ENCODE results near the gene FOXP3. TPM values are rescaled to one million over a fixed set of nuclear protein-coding genes. Genes with fewer than 3 reads are reported as not detected.

Gene FOXP3
- total and polyA plus RNA-seq, 2 experiments from 2014 or later: 0.03 TPM; not detected in 1

DNA sequence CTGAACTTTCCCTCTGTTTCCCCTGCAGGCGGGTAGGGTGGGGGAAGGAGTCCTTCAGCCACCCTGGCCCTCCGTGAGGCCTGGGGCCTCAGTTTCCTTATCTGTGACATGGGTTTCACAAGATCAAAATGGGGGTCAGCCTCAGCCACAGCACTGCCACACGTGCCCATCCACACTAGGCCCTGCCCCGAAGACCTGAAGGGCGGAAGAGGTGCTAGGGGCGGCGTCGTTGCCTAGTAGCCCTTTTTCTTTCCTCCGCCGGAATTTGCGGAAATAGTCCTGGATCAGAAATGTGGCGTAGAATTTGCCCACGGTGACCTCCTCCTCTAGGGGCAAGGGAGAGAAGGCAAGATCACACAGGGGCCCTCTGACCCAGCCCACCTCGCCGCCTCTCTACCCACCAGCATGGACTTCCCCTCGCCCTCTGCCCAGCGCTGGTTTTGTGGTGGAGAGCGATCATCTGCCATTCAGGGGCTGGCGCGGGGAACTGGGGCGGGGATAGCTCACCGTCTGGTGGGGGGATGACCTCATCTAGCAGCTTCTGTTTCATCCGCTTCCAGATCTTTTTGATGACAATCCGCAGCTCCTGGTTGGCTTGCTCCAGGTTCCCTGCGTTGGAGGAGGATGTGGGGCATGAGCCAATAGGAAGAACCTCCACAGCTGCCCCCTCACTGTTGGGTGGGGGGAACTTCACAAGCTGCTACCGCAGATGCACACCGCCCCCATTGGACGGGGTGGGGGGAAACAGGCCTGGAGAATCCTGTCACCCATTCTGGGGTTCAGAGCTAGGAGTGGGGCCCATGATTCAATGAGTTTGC is 54.9 kb downstream of the FOXP3 start:
- WGBS (ENCODE audit: low lambda C conversion rate, missing lambda C conversion rate): 64% methylated on average over 28 of the region's 28 CpGs

DNA sequence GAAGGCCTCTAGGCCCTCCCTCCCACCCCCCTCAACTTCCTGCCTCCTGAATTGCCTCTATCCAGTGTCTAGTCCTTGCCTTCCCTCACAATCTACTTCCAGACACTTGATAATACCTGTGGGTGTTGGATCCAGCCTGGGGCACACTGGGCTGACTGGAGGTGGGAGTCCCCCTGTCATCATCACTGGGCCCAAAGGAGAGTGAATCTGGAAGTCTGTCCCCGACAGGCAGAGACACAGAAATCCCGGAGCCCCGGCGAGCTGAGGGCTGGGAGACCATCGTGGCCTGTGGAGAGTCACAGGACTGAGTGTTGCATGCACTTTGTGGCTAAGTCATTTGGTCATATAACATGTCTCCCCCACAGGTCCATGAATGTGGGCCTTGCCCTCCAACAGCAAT is 56.1 kb downstream of the FOXP3 start:
- Histone ChIP-seq H3K27me3 (no peaks in the 10 kb centered on the region), H2AFZ (no peak overlapping the region), H3K9me2 (replicated peaks; ENCODE audit: insufficient read depth) (no peaks in the 10 kb centered on the region), H3K36me3 (replicated peaks; ENCODE audit: insufficient read depth, low read depth) (no peaks in the 10 kb centered on the region), H4K20me1 (ENCODE audit: insufficient read depth, poor library complexity, severe bottlenecking) (no peaks in the 10 kb centered on the region), H3K4me1 (ENCODE audit: insufficient read depth) (no peaks in the 10 kb centered on the region), H3K27ac (no peak overlapping the region), H3K9me3 (ENCODE audit: low read depth) (no peaks in the 10 kb centered on the region), H3K4me2 (no peak overlapping the region), H3K79me2 (no peaks in the 10 kb centered on the region), H3K4me3 (no peak overlapping the region)
- TF ChIP-seq EZH2 (IDR thresholded peaks at IDR 0.05; ENCODE audit: borderline replicate concordance): no peak
- no peak for TF ChIP-seq EZH2phosphoT487 (IDR thresholded peaks at IDR 0.05; ENCODE audit: low read depth, severe bottlenecking, unreplicated experiment)
- TF ChIP-seq, protein P1, sequence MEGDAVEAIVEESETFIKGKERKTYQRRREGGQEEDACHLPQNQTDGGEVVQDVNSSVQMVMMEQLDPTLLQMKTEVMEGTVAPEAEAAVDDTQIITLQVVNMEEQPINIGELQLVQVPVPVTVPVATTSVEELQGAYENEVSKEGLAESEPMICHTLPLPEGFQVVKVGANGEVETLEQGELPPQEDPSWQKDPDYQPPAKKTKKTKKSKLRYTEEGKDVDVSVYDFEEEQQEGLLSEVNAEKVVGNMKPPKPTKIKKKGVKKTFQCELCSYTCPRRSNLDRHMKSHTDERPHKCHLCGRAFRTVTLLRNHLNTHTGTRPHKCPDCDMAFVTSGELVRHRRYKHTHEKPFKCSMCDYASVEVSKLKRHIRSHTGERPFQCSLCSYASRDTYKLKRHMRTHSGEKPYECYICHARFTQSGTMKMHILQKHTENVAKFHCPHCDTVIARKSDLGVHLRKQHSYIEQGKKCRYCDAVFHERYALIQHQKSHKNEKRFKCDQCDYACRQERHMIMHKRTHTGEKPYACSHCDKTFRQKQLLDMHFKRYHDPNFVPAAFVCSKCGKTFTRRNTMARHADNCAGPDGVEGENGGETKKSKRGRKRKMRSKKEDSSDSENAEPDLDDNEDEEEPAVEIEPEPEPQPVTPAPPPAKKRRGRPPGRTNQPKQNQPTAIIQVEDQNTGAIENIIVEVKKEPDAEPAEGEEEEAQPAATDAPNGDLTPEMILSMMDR (IDR thresholded peaks at IDR 0.05; ENCODE audit: poor library complexity): no peak
- 81% methylated on average over 5 of the region's 5 CpGs for WGBS (ENCODE audit: low lambda C conversion rate, missing lambda C conversion rate)
- DNase-seq (ENCODE audit: low spot score): no peak

More for the DNA sequence above, 54.9 kb downstream of the FOXP3 start:
- Histone ChIP-seq H3K4me3 (no peak overlapping the region), H3K36me3 (replicated peaks; ENCODE audit: insufficient read depth, low read depth) (no peaks in the 10 kb centered on the region), H3K27ac (no peak overlapping the region), H3K9me3 (ENCODE audit: low read depth) (no peaks in the 10 kb centered on the region), H3K9me2 (replicated peaks; ENCODE audit: insufficient read depth) (no peaks in the 10 kb centered on the region), H2AFZ (no peak overlapping the region), H3K4me1 (ENCODE audit: insufficient read depth) (no peaks in the 10 kb centered on the region), H4K20me1 (ENCODE audit: insufficient read depth, poor library complexity, severe bottlenecking) (no peaks in the 10 kb centered on the region), H3K27me3 (no peaks in the 10 kb centered on the region), H3K4me2 (no peak overlapping the region), H3K79me2 (no peaks in the 10 kb centered on the region)
- TF ChIP-seq, protein P1 (IDR thresholded peaks at IDR 0.05; ENCODE audit: poor library complexity): no peak
- TF ChIP-seq EZH2phosphoT487 (IDR thresholded peaks at IDR 0.05; ENCODE audit: low read depth, severe bottlenecking, unreplicated experiment) (no peak), EZH2 (IDR thresholded peaks at IDR 0.05; ENCODE audit: borderline replicate concordance) (no peak)
- DNase-seq (ENCODE audit: low spot score): no peak

DNA sequence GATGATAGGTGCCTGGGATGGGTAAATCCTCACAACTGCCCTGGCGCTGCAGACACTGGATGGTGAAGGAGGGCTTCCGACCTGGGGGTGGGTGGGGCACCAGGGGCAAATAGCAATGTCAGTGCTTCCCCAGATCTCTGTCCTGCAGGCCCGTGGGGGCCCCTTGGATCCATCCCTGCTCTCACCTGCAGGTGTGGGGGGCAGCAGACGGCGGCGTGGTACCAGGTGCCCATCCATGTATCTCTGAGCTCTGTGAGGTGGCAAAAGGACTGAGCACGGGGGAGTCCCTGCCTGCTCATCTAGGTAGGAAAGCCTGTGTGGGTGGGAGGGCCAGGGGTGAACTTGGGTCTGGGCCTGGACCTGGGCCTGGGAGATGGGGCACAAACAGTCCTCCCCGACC is 58.0 kb downstream of the FOXP3 start:
- H3K36me3 ChIP-seq (replicated peaks; ENCODE audit: insufficient read depth, low read depth): no peaks in the 10 kb centered on the region
- WGBS (ENCODE audit: low lambda C conversion rate, missing lambda C conversion rate): 86% methylated on average over 7 of the region's 8 CpGs
- no peaks in the 10 kb centered on the region for H3K79me2 ChIP-seq
- no peak overlapping the region for H3K4me3 ChIP-seq
- TF ChIP-seq, protein P1 (IDR thresholded peaks at IDR 0.05; ENCODE audit: poor library complexity): no peak
- TF ChIP-seq EZH2phosphoT487 (IDR thresholded peaks at IDR 0.05; ENCODE audit: low read depth, severe bottlenecking, unreplicated experiment): no peak
- TF ChIP-seq EZH2 (IDR thresholded peaks at IDR 0.05; ENCODE audit: borderline replicate concordance): no peak
- H3K27me3 ChIP-seq: no peaks in the 10 kb centered on the region
- no peaks in the 10 kb centered on the region for H4K20me1 ChIP-seq (ENCODE audit: insufficient read depth, poor library complexity, severe bottlenecking)
- H3K9me2 ChIP-seq (replicated peaks; ENCODE audit: insufficient read depth): no peaks in the 10 kb centered on the region
- no peak overlapping the region for H3K27ac ChIP-seq
- H2AFZ ChIP-seq: no peak overlapping the region
- no peaks in the 10 kb centered on the region for H3K9me3 ChIP-seq (ENCODE audit: low read depth)
- no peak overlapping the region for H3K4me2 ChIP-seq
- no peak for DNase-seq (ENCODE audit: low spot score)
- H3K4me1 ChIP-seq (ENCODE audit: insufficient read depth): no peaks in the 10 kb centered on the region

All from hepatocyte (in vitro differentiated cells).